NCI-H2227 (cell line): ENCODE results near the gene PSMA2.

Experiments used
- DNase-seq: peaks from one replicate; lab custom pipeline; 2025; ENCODE audit not compliant: unreplicated experiment; lab: John Stamatoyannopoulos, UW

Gene PSMA2

GRCh38 chr7:42931834-42932651, at the start of gene PSMA2, which contains the start of gene MRPL32:
Gene PSMA2 (minus strand): TSS chr7:42932174. CDS start chr7:42932158, 16 bp downstream.
Gene MRPL32 (plus strand): TSS chr7:42932376. CDS start chr7:42932387, 11 bp downstream.
- DNase-seq = peak; percentile 96

- DNase-seq = peak; percentile 73
Observed at GRCh38 chr7:42981601-42982000, 49.6 kb upstream of the PSMA2 start.

GRCh38 chr7:42980514-42980913, 48.5 kb upstream of the PSMA2 start:
- DNase-seq = no peak

GRCh38 chr7:42980084-42980483, 48.1 kb upstream of the PSMA2 start:
- DNase-seq = no peak

- DNase-seq = no peak
Observed at GRCh38 chr7:42978496-42978895, 46.5 kb upstream of the PSMA2 start.

- no peak for DNase-seq
Observed at GRCh38 chr7:42976371-42976770, 44.4 kb upstream of the PSMA2 start.

GRCh38 chr7:42972699-42973500, 40.9 kb upstream of the PSMA2 start:
- peak; percentile 67 for DNase-seq

GRCh38 chr7:42967391-42967790, 35.4 kb upstream of the PSMA2 start:
- DNase-seq = no peak

- no peak for DNase-seq
Observed at GRCh38 chr7:42964849-42965805, 33.2 kb upstream of the PSMA2 start.

- no peak for DNase-seq
Observed at GRCh38 chr7:42964293-42964692, 32.3 kb upstream of the PSMA2 start.

- no peak for DNase-seq
Observed at GRCh38 chr7:42961170-42961569, 29.2 kb upstream of the PSMA2 start.

- no peak for DNase-seq
Observed at GRCh38 chr7:42960762-42961161, 28.8 kb upstream of the PSMA2 start.

- DNase-seq = no peak
Observed at GRCh38 chr7:42959549-42959948, 27.6 kb upstream of the PSMA2 start.

- no peak for DNase-seq
Observed at GRCh38 chr7:42956062-42956461, 24.1 kb upstream of the PSMA2 start.

GRCh38 chr7:42953994-42954393, 22.0 kb upstream of the PSMA2 start:
- DNase-seq = no peak

GRCh38 chr7:42952328-42952727, 20.4 kb upstream of the PSMA2 start:
- no peak for DNase-seq

- DNase-seq = no peak
Observed at GRCh38 chr7:42950417-42950816, 18.4 kb upstream of the PSMA2 start.

- DNase-seq = no peak
Observed at GRCh38 chr7:42947521-42947920, 15.5 kb upstream of the PSMA2 start.

- DNase-seq = no peak
Observed at GRCh38 chr7:42946627-42946950, 14.6 kb upstream of the PSMA2 start.

- no peak for DNase-seq
Observed at GRCh38 chr7:42945821-42946626, 14.1 kb upstream of the PSMA2 start.
